ENCODE data around the gene TMCO1. TPM values are rescaled to one million over a fixed set of nuclear protein-coding genes. Genes with fewer than 3 reads are reported as not detected.

The TMCO1 gene
- polyA plus RNA-seq, 3 donors = 24.1 to 154 (median 146) TPM

DNA sequence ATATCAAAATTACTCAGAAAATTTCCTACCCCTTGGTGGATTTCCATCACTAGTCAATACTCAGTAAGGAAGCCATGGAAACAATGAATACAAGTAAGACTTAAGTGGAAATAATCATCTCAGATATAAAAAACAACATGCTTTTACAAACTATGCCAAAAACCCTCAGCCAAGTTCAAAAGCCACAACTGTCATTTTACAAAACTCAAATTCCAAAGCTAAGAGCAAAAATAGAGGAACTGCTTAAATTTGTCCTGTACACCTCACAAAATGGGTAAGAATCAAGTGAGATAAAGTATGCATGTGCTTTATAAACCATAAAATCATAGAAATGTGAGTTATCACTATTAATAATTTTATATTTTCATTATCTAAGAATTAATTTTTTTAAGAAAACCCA, 9.6 kb downstream of the TMCO1 start:
- TF ChIP-seq, protein P1, sequence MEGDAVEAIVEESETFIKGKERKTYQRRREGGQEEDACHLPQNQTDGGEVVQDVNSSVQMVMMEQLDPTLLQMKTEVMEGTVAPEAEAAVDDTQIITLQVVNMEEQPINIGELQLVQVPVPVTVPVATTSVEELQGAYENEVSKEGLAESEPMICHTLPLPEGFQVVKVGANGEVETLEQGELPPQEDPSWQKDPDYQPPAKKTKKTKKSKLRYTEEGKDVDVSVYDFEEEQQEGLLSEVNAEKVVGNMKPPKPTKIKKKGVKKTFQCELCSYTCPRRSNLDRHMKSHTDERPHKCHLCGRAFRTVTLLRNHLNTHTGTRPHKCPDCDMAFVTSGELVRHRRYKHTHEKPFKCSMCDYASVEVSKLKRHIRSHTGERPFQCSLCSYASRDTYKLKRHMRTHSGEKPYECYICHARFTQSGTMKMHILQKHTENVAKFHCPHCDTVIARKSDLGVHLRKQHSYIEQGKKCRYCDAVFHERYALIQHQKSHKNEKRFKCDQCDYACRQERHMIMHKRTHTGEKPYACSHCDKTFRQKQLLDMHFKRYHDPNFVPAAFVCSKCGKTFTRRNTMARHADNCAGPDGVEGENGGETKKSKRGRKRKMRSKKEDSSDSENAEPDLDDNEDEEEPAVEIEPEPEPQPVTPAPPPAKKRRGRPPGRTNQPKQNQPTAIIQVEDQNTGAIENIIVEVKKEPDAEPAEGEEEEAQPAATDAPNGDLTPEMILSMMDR (IDR thresholded peaks at IDR 0.05) = no peak
- H3K4me3 ChIP-seq (replicated peaks in 1 of 3; ENCODE audit: low read depth in 2 of 3, low read length in 3 of 3) = no peak overlapping the region
- peaks cover 0 to 3% (median 0%) of the 10 kb centered on the region in 7 donors for H3K9me3 Mint-ChIP-seq
- no peaks in the 10 kb centered on the region for H3K9me3 ChIP-seq (replicated peaks in 1 of 2; ENCODE audit: control insufficient read depth in 1 of 2, insufficient read depth in 1 of 2, low read length in 2 of 2)
- intact Hi-C loops (cut with micrococcal nuclease) = no loop called here
- DNase-seq = no peak
- H3K9ac ChIP-seq (ENCODE audit: insufficient read depth, low read length, poor library complexity, severe bottlenecking) = no peak overlapping the region
- H3K4me3 Mint-ChIP-seq = no peak overlapping the region
- H3K4me2 ChIP-seq (replicated peaks; ENCODE audit: extremely low read depth, low read length, poor library complexity, severe bottlenecking) = no peak overlapping the region
- H3K36me3 Mint-ChIP-seq = peaks cover 52 to 61% of the 10 kb centered on the region in 2 donors
- H3K27ac ChIP-seq (ENCODE audit: low read depth in 1 of 2, low read length in 2 of 2) = peak overlapping the region in 1 of 2 donors; percentile 31
- H3K4me1 ChIP-seq (ENCODE audit: control insufficient read depth in 1 of 2, insufficient read depth in 2 of 2, low read length in 2 of 2) = no peaks in the 10 kb centered on the region
- H3K27ac Mint-ChIP-seq = peak overlapping the region in 1 of 7 donors; percentile 38
- H2AFZ ChIP-seq (ENCODE audit: insufficient read depth, low read depth, low read length, poor library complexity, severe bottlenecking) = no peak overlapping the region
- H3K27me3 ChIP-seq (ENCODE audit: control insufficient read depth in 2 of 2, insufficient read depth in 2 of 2, low read length in 2 of 2) = no peaks in the 10 kb centered on the region
- no peaks in the 10 kb centered on the region for H3K4me1 Mint-ChIP-seq
- H3K79me2 ChIP-seq (ENCODE audit: insufficient read depth, low read length) = peaks cover 55% of the 10 kb centered on the region
- peaks cover 55 to 79% of the 10 kb centered on the region in 2 donors for H3K36me3 ChIP-seq (replicated peaks in 1 of 2; ENCODE audit: control insufficient read depth in 1 of 2, insufficient read depth in 2 of 2, low read length in 2 of 2)
- peaks cover 39% of the 10 kb centered on the region for H4K20me1 ChIP-seq (ENCODE audit: insufficient read depth, low read length)
- H3K27me3 Mint-ChIP-seq (ENCODE audit: low read depth in 3 of 3) = no peaks in the 10 kb centered on the region

DNA sequence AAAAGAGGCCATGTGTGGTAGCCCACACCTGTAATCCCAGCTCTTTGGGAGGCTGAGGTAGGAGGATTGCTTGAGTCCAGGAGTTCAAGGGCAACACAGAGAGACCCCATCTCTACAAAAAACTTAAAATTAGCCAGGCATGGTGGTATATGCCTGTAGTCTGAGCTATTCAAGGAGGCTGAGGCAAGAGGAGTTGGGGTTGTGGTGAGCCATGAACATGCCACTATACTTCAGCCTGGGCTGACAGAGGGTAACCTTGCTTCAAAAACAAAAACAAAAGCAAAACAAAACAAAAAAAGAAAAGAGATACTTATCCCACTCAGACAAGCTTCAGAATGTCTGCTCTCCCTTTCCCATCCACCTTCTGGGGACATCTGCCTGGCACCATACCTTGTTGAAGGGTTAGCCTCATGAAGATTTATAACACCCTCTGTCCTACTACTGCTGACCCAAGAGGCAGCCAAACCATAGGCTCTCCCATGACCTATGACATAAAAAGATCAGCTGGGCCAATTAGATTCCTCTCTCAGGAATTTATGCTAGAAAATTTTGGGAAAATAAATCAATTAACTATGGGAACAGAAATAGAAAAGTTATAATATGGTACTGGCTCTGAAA, 13.2 kb downstream of the TMCO1 start:
- Histone ChIP-seq H3K27me3 (ENCODE audit: control insufficient read depth in 2 of 2, insufficient read depth in 2 of 2, low read length in 2 of 2) (no peaks in the 10 kb centered on the region), H2AFZ (ENCODE audit: insufficient read depth, low read depth, low read length, poor library complexity, severe bottlenecking) (no peak overlapping the region), H4K20me1 (ENCODE audit: insufficient read depth, low read length) (peaks cover 21% of the 10 kb centered on the region), H3K9me3 (replicated peaks in 1 of 2; ENCODE audit: control insufficient read depth in 1 of 2, insufficient read depth in 1 of 2, low read length in 2 of 2) (no peaks in the 10 kb centered on the region), H3K27ac (ENCODE audit: low read depth in 1 of 2, low read length in 2 of 2) (no peak overlapping the region), H3K36me3 (replicated peaks in 1 of 2; ENCODE audit: control insufficient read depth in 1 of 2, insufficient read depth in 2 of 2, low read length in 2 of 2) (peaks cover 54 to 92% of the 10 kb centered on the region in 2 donors), H3K4me2 (replicated peaks; ENCODE audit: extremely low read depth, low read length, poor library complexity, severe bottlenecking) (no peak overlapping the region), H3K4me3 (replicated peaks in 1 of 3; ENCODE audit: low read depth in 2 of 3, low read length in 3 of 3) (no peak overlapping the region), H3K79me2 (ENCODE audit: insufficient read depth, low read length) (peaks cover 26% of the 10 kb centered on the region), H3K9ac (ENCODE audit: insufficient read depth, low read length, poor library complexity, severe bottlenecking) (no peak overlapping the region), H3K4me1 (ENCODE audit: control insufficient read depth in 1 of 2, insufficient read depth in 2 of 2, low read length in 2 of 2) (no peaks in the 10 kb centered on the region)
- intact Hi-C loops (cut with micrococcal nuclease) = no loop called here
- DNase-seq = no peak
- H3K9me3 Mint-ChIP-seq = peaks cover 0 to 3% (median 0%) of the 10 kb centered on the region in 7 donors
- peak overlapping the region in 3 of 7 donors; percentile 30 to 80 (median 41) for H3K27ac Mint-ChIP-seq
- TF ChIP-seq, protein P1 (IDR thresholded peaks at IDR 0.05) = no peak
- no peaks in the 10 kb centered on the region for H3K4me1 Mint-ChIP-seq
- no peaks in the 10 kb centered on the region for H3K27me3 Mint-ChIP-seq (ENCODE audit: low read depth in 3 of 3)
- H3K4me3 Mint-ChIP-seq = no peak overlapping the region
- peaks cover 56 to 78% of the 10 kb centered on the region in 2 donors for H3K36me3 Mint-ChIP-seq
